Islet of Langerhans (tissue), 1 donor: ENCODE measurements around the gene KCTD20.
"Not testable (repeated sequence)": the region's sequence is repeated elsewhere in the genome, so short reads cannot be mapped to it uniquely, and the experiment has no call there.

Experiments
- FAIRE-seq: peaks from one replicate; lab custom pipeline; 2011; peaks lifted over from hg19 to GRCh38; lab: Jason Lieb, UNC

The KCTD20 gene

DNA sequence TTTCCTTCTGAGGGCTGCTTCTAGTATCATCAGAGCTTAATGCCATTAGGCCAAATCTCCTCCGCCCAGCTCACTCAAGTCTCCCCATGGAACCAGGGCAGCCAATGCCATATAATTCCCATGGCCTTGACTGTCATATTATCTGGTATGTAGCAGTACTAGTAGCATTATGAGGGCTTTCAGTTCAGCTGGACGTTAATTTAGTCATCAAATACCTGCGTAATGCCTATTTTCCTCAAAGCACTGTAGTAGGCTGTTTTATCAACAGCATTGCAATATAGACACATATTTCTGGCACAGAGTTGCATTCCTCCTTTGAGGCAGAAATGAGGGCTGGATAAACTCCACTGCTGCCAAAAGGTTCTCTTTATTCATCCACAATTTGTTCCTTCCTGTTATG is 1.7 kb downstream of the KCTD20 start:
- no peak for FAIRE-seq

DNA sequence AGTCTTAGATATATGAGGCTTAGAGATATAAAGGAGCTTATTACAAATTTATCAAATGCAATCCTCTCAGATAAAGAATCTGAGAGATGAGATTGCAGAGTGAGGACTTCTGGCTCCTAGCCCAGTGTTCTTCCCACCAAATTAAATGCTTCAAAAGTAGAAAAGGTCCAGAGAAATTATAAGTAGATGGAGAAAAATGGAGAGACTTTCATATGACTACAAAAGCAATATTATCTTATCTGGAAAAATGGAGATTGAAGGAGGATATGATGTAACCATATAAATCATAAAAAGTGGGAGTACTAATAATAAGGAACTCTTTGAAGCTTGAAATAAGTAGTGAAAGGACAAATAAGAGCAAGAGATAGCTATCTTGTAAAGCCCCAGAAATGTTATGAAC is 2.8 kb downstream of the KCTD20 start:
- FAIRE-seq = no peak

DNA sequence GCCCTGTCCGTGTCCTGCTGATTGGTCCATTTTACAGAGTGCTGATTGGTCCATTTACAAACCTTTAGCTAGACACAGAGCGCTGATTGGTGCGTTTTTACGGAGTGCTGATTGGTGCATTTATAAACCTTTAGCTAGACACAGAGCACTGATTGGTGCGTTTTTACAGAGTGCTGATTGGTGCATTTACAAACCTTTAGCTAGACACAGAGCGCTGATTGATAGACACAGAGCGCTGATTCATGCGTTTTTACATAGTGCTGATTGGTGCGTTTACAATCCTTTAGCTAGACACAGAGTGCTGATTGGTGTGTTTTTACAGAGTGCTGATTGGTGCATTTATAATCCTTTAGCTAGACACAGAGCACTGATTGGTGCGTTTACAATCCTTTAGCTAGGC is 6.4 kb downstream of the KCTD20 start:
- not testable (repeated sequence) for FAIRE-seq

DNA sequence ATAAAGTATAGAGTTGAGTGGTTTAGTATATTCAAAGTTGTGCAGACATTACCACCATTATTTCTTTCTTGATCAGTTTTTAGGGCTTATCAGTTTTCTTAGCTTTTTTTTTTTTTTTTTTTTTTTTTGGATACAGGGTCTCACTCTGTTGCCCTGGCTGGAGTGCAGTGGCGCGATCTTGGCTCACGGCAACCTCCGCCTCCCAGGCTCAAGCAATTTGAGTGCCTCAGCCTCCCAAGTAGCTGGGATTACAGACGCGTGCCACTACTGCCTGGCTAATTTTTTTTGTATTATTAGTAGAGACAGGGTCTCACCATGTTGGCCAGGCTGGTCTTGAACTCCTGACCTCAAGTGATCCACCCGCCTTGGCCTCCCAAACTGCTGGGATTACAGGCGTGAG is 10.1 kb downstream of the KCTD20 start:
- FAIRE-seq = not testable (repeated sequence)

DNA sequence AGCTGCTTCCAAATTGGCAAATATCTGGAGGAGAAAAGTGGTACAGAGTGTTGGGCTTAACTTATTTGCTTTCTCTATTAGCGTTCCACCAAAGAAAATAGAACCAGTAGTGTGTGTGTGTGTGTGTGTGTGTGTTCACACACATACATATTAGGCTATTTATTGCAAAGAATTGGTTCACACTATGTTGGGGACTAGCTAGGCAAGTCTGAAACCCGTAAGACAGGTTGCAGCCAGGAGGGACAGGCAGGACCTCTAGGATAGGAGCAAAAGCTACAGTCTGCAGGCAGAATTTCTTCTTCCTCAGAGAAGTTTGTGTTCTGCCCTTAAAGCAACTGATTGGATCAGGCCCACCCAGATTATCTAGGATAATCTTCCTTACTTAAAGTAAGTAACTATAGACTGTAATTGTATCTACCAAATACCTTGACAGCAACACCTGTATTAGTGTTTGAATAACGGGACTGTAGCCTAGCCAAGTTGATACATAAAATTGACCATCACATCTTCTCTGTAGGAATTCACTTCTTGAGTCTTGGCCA is 12.8 kb downstream of the KCTD20 start:
- no peak for FAIRE-seq

DNA sequence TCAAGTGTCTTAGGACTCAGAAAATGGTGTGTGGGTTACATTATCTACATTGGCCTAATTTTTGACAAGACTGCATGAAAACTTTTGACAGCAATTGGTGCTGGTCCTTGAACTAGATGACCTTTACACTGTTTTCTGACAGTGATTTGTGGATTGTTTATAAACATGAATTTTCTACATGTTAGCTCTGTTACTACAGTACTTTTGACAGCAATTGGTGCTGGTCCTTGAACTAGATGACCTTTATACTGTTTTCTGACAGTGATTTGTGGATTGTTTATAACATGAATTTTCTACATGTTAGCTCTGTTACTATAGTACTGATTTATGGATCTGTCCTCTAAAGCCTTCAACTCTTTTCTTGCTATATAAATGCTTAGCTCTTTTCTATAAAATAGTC is 16.7 kb downstream of the KCTD20 start:
- no peak for FAIRE-seq

DNA sequence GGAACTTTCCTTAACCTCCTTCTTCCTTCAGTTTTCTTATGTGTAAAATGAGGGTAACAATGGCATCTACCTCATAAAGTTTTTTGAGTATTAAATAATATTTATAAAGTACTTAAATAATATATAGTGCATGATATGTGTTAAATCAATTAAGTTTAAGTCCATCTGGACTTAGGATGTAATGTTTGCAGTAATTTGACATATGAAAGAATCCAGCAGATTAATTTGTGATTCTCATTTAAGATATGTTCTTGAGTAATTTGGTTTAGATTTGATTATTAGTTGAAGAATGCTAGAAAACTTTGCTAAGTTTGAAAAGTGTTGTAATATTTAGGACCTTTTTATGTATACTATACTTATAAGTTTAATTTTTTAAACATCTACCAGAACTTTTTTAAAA is 18.1 kb downstream of the KCTD20 start:
- FAIRE-seq = no peak

DNA sequence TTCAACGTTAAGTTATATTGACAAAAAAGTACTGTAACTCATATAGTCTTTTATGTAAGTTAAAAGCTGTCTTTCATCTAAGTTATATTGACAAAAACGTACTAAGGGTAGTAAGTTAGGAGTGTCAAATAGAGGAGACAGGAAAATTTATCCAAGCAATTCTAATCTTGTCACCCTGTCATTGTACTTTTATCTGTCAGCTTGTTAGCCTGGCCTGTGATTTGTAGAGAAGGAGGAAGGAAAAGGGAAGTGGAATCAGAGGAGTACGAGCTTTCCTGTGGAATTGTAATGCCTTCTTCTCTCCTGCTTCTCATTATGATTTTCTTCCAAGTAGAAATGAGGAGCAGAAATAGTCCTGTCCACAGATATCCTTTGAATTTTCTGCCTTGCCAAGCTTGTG is 18.8 kb downstream of the KCTD20 start:
- peak; percentile 24 for FAIRE-seq

DNA sequence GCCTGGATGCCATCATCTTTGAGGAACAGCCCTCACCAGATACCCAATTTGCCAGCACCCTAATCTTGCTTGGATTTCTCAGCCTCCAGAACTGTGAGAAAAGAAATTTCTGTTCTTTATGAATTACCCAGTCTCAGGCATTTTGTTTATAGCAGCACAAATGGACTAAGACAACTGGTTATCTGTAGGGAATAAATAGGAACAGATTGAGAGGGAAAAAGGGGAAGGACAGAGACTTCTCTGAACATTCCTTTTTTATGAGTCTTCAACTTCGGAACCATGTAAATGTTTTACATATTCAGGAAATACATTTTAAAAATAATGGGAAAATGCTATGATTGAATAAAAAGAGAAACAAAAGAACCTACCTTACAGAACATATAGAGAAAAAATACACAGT is 20.9 kb downstream of the KCTD20 start:
- FAIRE-seq = no peak

DNA sequence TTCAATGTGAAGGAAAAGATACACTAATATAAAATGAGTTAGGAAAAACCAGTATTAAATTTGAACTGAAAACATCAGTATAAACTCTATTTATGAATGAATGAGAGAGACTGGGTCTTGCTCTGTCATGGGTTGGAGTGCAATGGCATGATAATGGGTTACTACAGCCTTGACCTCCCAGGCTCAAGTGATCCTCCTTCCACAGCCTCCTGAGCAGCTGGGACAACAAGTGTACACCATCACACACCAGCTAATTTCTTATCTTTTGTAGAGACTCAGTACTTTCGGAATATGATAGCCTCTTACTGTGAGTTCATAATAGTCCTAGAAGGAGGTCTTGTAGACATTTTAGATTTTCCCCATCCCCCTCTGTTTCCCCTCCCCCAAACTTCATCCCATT is 21.4 kb downstream of the KCTD20 start:
- FAIRE-seq = no peak

DNA sequence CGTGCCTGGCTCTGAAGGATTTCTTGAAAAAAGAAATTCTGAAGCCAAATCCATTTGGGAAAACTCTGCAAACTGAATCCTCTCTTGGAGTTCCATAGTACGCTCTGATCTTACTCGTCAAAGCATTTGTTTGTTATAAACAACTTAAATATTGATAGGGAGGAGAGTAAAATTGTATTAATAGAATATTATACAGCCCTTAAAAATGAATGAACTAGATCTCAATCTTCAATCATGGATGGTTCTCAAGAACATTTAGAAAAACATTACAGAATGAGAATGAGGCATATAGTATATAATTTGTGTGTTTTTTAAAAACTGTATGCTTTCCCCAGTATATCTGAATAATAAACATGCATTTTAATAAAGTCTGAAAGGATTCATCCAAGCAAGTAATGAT is 24.8 kb downstream of the KCTD20 start:
- no peak for FAIRE-seq

DNA sequence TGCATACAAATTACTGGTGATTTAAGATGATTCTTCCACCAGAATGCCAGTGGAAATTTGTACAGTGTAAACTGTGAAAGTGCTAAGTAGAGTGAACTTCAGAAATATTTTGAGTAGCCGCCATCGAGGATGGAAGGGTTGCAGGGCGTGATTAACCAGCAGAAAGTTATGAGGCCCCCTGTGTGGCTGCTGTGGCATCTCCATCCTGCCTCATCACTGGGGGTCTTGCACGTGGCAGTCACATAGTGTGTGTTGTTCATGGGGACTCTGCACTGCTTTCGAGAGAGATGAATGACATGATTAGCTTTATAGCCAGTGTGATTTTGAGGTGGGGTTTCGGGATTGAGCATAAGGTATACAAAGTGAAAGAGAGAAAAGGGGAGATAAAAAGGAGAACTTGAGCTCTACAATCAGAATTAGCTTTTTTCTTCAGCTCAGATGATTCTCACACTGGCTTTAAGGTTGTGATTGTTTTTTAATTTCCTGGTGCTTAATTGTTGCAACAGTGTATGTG is 26.4 kb downstream of the KCTD20 start:
- no peak for FAIRE-seq

DNA sequence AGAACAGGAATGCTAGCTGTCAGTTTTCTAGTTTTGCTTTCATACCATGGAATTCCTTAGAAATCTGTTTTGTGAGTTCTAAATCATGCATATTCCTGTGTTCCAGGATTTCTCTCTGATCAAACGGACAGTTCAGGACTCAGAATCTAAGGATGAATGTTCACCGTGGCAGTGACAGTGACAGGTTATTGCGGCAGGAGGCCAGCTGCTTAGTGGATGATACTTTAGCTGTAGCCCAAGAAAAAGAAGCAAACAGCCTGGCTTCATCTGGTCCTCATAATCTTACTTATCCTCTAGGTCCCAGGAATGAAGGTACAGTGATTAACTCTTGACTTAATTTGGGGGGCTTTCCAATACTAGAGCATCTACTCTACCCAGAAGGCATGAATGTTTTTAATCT is 27.1 kb downstream of the KCTD20 start:
- FAIRE-seq = no peak

DNA sequence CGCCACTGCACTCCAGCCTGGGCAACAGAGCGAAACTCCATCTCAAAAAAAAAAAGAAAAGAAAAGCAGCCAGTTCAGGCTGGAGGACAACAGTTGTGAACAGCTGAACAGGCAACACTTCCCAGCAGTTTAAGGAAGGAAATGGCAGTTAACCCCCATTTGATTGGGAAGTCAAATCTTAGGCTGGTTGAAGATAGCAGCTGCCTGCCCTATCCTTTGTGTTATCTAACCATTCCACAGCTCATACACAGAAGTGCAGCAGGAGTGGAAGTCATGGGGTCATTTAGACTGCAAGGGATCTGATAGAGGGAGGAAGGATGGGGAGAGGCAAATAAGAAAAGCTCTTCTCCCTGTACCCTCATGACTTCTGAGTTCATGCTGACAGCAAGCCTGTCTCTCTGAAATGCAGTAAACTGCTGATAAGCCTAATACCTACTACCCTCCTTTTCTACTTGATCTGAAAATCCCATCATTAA is 35.3 kb downstream of the KCTD20 start:
- no peak for FAIRE-seq

DNA sequence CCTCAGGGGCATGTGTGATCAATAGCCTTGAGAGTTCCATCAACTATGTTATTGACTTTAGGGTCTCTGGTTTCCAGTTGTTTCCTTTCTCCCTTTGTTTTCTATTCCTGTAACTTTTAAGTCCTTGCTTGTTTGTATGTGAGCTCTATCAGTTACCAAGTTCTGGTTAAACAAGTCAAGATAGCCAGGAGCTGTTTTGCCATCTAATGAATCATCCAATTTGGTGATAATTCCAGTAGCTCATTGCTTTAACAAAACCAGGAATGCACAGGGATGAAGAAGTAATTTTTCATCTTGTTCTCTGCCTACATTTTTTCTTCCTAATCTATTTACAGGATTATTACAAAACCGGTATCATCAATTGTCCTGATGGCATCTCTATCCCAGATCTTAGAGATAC is 36.5 kb downstream of the KCTD20 start:
- no peak for FAIRE-seq

DNA sequence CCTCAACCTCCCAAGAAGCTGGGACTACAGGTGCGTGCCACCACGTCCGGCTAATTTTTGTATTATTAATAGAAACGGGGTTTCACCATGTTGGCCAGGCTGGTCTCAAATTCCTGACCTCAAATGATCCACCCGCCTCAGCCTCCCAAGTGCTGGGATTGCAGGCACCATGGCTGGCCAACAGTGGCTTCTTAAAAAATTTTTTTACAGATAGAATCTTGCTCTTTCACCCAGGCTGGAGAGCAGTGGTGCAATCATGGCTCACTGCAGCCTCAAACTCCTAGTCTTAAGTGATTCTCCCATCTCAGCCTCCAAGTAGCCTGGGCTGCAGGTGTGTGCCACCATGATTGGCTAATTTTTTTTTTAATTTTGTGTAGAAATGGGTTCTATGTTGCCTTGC is 40.5 kb downstream of the KCTD20 start:
- not testable (repeated sequence) for FAIRE-seq

DNA sequence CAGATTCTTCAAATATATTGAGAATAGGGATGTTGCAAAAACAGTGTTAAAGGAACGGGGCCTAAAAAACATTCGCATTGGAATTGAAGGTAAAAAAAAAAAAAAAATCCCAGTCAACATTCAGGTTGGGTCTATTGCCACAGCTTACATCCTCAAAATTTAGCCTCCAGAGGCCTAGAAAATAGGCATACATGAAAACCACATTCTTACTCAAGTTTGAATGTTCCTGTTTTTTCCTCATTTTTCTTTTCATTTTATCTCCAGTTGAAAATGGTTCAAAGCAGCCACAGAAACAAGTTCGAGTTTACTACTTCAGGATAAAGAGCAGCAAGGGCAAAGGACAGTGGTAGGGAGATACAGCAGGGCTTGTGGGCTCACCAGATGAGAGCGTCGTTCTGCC is 41.9 kb downstream of the KCTD20 start:
- FAIRE-seq = no peak

DNA sequence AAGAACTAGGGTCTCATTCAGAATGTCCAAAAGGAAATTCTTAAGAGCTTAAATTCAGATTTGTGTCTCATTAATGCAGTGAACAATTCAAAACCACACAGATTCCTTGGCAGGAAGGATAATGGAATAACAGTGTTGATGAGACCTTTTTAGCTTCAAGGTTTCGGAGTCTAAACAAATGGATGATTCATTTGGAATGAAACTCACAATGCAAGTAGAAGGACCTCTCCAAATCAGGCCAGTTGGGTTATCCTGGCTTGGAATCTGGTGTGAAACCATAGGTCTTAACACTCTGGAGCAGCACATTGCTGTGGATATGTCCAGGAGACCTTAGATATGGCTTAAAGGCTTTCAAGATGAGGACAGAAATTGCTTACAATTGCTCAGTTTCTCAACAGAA is 44.9 kb downstream of the KCTD20 start:
- FAIRE-seq = no peak

DNA sequence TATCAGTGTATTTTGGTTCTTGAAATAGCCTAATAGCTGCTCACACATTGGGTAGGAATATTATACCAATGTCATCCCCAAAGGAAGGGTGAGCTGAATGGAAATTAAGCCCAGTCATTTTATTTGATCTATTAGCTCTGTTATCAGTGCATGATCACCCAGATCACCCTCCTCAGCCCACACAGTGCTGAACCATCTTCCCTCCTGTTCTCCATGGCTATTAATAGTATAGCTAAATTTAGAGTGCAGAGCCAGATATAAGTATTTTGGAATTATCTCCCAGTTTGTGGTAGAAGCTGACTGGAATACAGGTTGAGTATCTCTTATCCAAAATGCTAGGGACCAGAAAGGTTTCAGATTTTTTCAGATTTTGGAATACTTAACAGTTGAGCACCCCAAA is 45.4 kb downstream of the KCTD20 start:
- FAIRE-seq = no peak

DNA sequence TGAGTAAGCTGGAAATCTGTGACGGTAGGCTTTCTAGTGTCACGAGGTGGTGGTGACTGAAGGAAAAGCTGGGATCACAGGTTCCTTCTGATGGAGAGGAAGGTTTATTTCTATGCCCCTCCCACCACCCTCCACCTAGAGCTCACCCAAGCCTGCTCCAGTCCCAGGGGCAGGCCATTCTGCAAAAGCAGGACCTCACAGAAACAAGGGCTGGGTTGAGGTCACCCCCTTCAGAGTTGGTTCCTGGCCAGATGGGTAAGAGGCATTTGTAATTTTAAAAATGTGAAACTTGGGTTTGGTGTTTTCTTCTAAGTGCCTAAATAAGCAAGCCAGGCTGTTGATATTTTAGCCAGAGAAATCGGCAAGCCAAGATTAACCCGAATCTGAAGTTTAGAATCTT is 46.6 kb downstream of the KCTD20 start:
- no peak for FAIRE-seq

DNA sequence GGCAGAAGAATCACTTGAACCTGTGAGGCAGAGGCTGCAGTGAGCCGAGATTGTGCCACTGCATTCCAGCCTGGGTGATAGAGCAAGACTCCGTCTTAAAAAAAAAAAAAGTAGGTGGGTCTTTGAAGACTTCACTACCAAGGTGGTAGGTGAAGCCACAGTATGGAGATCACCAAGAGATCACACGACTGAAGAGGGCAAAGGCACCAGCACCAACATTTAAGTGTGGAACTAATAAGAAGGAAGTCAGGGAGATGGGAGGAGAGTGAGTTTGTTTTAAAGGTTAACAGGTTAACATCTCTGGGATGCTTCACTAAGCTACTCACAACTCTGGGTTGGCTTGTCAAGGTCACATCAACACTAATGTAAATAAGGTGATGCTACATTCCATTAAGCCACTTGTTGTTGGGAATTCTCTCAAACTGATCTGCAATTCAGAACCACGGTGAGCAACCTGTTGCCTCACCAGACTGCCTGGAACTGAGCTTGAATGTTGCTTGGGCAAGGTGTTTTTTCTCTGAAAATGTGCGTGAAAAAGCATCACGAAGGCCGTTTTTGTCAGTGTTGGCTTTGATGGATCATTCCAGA is 48.7 kb downstream of the KCTD20 start:
- FAIRE-seq = no peak

DNA sequence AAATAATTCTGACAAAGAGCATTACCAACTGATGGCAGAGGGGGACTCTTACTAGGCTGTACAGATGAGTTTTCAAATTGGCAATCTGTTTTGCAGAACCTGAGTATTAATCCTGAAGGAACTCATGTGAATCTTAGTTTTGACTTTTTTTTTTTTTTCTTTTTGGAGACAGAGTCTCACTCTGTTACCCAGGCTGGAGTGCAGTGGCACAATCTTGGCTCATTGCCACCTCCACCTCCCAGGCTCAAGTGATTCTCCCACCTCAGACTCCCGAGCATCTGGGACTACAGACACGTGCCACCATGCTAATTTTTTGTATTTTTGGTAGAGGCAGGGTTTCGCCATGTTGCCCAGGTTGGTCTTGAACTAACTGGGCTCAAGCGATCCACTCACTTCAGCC is 49.3 kb downstream of the KCTD20 start:
- no peak for FAIRE-seq

DNA sequence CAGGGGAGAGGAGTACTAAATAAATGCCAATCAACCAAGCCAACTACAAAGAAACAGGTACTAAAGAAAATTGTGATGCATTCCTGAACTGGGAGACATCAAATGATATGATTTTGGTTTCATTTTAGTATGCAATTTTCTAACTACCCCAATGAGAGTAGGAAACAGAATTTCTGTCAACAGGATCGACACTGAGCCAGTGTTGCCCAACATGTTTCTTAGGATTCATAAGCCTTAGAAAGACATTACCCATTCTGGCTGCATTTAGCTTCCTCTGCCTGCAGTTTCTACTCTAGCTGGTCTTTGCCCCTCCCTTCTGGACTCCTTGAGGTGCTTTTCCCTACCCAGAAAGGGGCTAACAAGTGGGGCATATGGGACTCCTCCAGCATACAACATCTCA is 49.8 kb downstream of the KCTD20 start:
- no peak for FAIRE-seq

DNA sequence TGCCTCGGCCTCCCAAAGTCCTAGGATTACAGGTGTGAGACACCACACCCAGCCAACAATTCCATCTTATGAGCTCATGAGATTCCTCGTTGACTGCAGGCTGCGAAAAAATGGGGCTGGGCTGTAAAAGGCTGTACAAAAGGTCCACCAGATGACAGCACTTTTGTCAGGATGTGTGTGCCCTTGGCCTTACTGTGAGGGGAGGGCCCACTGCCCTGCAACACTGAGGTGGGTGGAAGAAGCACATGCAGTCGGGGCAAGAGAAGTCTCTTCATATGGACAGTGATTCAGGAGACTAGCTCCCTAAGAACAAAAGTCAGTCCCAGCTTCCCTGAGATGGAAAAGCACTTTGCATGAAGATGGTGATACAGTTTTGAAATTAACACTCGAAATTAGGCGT is 50.5 kb downstream of the KCTD20 start:
- no peak for FAIRE-seq

DNA sequence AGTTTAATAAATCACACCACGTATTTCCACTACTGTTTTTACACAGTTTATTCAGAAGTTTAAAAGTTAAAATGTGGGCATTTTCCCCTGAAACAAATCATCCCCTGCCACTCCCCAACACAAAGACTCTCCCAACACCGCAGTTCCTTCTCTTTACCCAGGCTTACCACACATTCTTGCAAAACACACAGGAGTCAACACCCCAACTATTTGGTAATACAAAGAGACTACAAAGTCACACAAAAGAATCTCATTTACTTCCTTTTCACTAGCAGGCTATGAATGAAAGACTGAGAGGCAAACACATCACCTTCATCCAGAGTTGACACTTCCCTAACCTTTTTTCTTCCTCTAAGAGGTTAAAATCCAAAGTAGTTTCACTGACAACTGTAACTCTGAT is 51.1 kb downstream of the KCTD20 start:
- FAIRE-seq = no peak
